Measurements from ENCODE around the gene SEMA7A.
"Not testable (repeated sequence)": the region's sequence is repeated elsewhere in the genome, so short reads cannot be mapped to it uniquely, and the experiment has no call there.

SEMA7A gene

GRCh38 chr15:74373056-74373650, 60.6 kb downstream of the SEMA7A start:
- no peak for DNase-seq (ENCODE audit: low read depth)

GRCh38 chr15:74370471-74370870, 63.3 kb downstream of the SEMA7A start:
- DNase-seq (ENCODE audit: low read depth): no peak

- DNase-seq (ENCODE audit: low read depth): no peak
Measured at GRCh38 chr15:74369756-74370155, 64.0 kb downstream of the SEMA7A start.

GRCh38 chr15:74369084-74369745, 64.5 kb downstream of the SEMA7A start:
- DNase-seq (ENCODE audit: low read depth): no peak

GRCh38 chr15:74368121-74368520, 65.6 kb downstream of the SEMA7A start:
- DNase-seq (ENCODE audit: low read depth): no peak

GRCh38 chr15:74367296-74367854, 66.4 kb downstream of the SEMA7A start, which contains the start of gene CYP11A1:
TSS of gene CYP11A1 (minus strand) at chr15:74367646. CDS start at chr15:74367585, 61 bp downstream.
- DNase-seq (ENCODE audit: low read depth): no peak

GRCh38 chr15:74365598-74366445, 67.9 kb downstream of the SEMA7A start:
- DNase-seq (ENCODE audit: low read depth): no peak

GRCh38 chr15:74364936-74365597, 68.7 kb downstream of the SEMA7A start:
- DNase-seq (ENCODE audit: low read depth): no peak

- DNase-seq (ENCODE audit: low read depth): no peak
Measured at GRCh38 chr15:74362482-74362881, 71.3 kb downstream of the SEMA7A start.

- not testable (repeated sequence) for DNase-seq (ENCODE audit: low read depth)
Measured at GRCh38 chr15:74360855-74361254, 72.9 kb downstream of the SEMA7A start.

GRCh38 chr15:74359376-74359775, 74.4 kb downstream of the SEMA7A start:
- DNase-seq (ENCODE audit: low read depth): not testable (repeated sequence)
